Stomach (tissue), 9 donors: ENCODE data around the gene ANKRD39. TPM values are rescaled to one million over a fixed set of nuclear protein-coding genes. Genes with fewer than 3 reads are reported as not detected.

ENCODE experiments used
- DNase-seq, 2 donors: peaks; one replicate each; pipeline versions ENCODE4 v3.0.0 to v3.0.0-alpha.2; 2013 to 2019
- H3K27ac ChIP-seq, 5 donors: fragments of 200-600 bp in 4 of 5; sonication (generic) in 4 of 5; one replicate each; pipeline ENCODE4 v1.5.1; 2013 to 2019; ENCODE audit warnings: mild to moderate bottlenecking in 1 of 5, moderate library complexity in 1 of 5
- H3K27me3 ChIP-seq, 3 donors: fragments of 200-600 bp; sonication (generic); one replicate each; pipeline ENCODE4 v1.5.1; 2017 to 2019; ENCODE audit warnings: mixed run types in 1 of 3
- H3K36me3 ChIP-seq, 4 donors: fragments of 200-600 bp; sonication (generic); 1 replicate in 3 of 4; 2 replicates in 1 of 4; pipeline ENCODE4 v1.5.1; 2016 to 2019
- H3K4me1 ChIP-seq, 4 donors: fragments of 200-600 bp; sonication (generic); one replicate each; pipeline ENCODE4 v1.5.1; 2016 to 2019
- H3K4me3 ChIP-seq, 4 donors: fragments of 200-600 bp; sonication (generic) in 3 of 4; one replicate each; pipeline ENCODE4 v1.5.1; 2016 to 2019; ENCODE audit warnings: mild to moderate bottlenecking in 1 of 4
- H3K9me3 ChIP-seq, 4 donors: fragments of 200-600 bp; sonication (generic); one replicate each; pipeline ENCODE4 v1.5.1; 2016 to 2019
- EP300 ChIP-seq: sonication (generic); formaldehyde crosslinking; IDR thresholded peaks from one replicate; pipeline ENCODE4 v1.6.1; 2017; ENCODE audit warnings: antibody characterized with exemption
- POLR2A ChIP-seq, 4 donors: fragments of 450-650 bp; IDR thresholded peaks; one replicate each; pipeline ENCODE4 v1.6.1; 2016; ENCODE audit warnings: antibody characterized with exemption in 4 of 4, control low read depth in 2 of 4, mild to moderate bottlenecking in 1 of 4, moderate library complexity in 1 of 4
- POLR2AphosphoS5 ChIP-seq, 3 donors: sonication (generic); formaldehyde crosslinking; IDR thresholded peaks; one replicate each; pipeline ENCODE4 v1.6.1; 2016; ENCODE audit warnings: antibody characterized with exemption in 3 of 3
- WGBS, 5 donors: extraction: QIAGEN DNeasy Blood & Tissue Kit in 3 of 5; methylation state at CpG; one replicate each; pipeline versions ENCODE4 v1.1.5 to v1.1.7; 2013 to 2018; 5-methylcytosine and 5-hydroxymethylcytosine counted together
- intact Hi-C: fragments of 100-400 bp; cut with DNase I; formaldehyde crosslinking; loops from one replicate; pipeline ENCODE4 v1.15.1; 2023; ENCODE audit warnings: low total_unique reads
- polyA plus RNA-seq, 3 donors: library from polyadenylated mRNA; stranded (reverse); fragments of 200-250 nt; gene quantifications; one replicate each; pipeline ENCODE4 v1.2.3, GENCODE V29; 2013
- total RNA-seq, 5 donors: library from RNA; depleted of rRNA; stranded (reverse); fragments of >200 nt; gene quantifications; one replicate each; pipeline versions ENCODE4 v1.1.0 to v1.2.3, GENCODE V29; 2014 to 2016
- TF ChIP-seq, protein P1 (sequence below), 7 experiments: fragments of 450-650 bp in 4 of 7; fragments of 200-600 bp in 3 of 7; sonication (generic) in 3 of 7; IDR thresholded peaks; one replicate each; pipeline ENCODE4 v1.5.1; 2016 to 2019; ENCODE audit warnings: antibody characterized with exemption in 7 of 7, control low read depth in 2 of 7, mild to moderate bottlenecking in 1 of 7
- donor health status: healthy with polysubstance abuse.
- donor health status: Bipolar disorder and iron deficiency.
- donor health status: healthy.

The ANKRD39 gene
- total and polyA plus RNA-seq, 8 donors, result 2.8 to 32.1 (median 12.8) TPM

DNA sequence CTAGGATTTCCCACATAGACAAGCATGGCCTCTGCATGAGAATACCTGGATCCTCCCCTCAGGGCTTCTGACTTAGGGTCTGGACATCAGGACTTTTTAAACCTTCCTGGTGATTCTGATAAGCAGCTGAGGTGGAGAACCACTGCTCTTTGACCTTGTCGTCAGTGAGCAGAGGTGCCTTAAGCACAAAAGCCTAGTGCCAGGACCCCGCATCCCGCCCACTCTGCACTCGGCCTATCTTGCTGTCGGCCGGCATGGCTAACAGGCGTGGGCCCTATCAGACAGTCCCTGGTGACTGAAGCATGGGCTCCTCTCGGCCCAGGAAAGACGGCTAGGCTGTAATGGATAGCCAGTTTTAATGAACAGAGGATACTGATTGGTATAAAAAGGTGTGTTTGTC lies 20.2 kb downstream of the ANKRD39 start:
- no peaks in the 10 kb centered on the region for H3K27me3 ChIP-seq
- H3K9me3 ChIP-seq, result no peaks in the 10 kb centered on the region
- H3K4me3 ChIP-seq, result no peak overlapping the region
- H3K4me1 ChIP-seq, result peaks cover 17 to 31% (median 27%) of the 10 kb centered on the region in 4 donors
- H3K27ac ChIP-seq, result no peak overlapping the region
- H3K36me3 ChIP-seq, result peaks cover 5 to 51% (median 43%) of the 10 kb centered on the region in 4 donors
- intact Hi-C loops, result no loop called here
- DNase-seq, result no peak
- 83 to 93% (median 89%) methylated on average over 9 of the region's 9 CpGs for WGBS, 5 donors
- no peak for TF ChIP-seq POLR2AphosphoS5 (IDR thresholded peaks at IDR 0.05)
- TF ChIP-seq EP300, result no peak
- TF ChIP-seq, protein P1, sequence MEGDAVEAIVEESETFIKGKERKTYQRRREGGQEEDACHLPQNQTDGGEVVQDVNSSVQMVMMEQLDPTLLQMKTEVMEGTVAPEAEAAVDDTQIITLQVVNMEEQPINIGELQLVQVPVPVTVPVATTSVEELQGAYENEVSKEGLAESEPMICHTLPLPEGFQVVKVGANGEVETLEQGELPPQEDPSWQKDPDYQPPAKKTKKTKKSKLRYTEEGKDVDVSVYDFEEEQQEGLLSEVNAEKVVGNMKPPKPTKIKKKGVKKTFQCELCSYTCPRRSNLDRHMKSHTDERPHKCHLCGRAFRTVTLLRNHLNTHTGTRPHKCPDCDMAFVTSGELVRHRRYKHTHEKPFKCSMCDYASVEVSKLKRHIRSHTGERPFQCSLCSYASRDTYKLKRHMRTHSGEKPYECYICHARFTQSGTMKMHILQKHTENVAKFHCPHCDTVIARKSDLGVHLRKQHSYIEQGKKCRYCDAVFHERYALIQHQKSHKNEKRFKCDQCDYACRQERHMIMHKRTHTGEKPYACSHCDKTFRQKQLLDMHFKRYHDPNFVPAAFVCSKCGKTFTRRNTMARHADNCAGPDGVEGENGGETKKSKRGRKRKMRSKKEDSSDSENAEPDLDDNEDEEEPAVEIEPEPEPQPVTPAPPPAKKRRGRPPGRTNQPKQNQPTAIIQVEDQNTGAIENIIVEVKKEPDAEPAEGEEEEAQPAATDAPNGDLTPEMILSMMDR (IDR thresholded peaks at IDR 0.05), result no peak
- TF ChIP-seq POLR2A (IDR thresholded peaks at IDR 0.05), result no peak

DNA sequence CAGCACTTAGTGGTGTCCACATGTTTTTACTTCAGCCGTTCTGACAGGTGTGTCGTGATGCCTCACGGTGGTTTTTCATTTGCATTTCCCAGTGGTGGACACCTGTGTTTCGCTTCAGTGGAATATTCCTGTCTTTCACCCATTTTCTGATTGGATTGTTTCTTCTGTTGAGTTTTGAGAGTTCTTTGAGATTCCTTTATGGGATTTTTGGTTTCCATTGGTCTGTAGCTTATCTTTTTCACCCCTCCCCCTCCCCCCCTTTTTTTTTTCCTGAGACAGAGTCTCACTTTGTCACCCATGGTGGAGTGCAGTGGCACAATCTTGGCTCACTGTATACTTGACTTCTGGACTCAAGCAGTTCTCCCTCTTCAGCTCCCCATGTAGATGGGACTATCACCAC lies 22.0 kb downstream of the ANKRD39 start:
- Histone ChIP-seq H3K27me3 (no peaks in the 10 kb centered on the region), H3K4me1 (peaks cover 21 to 46% (median 41%) of the 10 kb centered on the region in 4 donors), H3K9me3 (no peaks in the 10 kb centered on the region), H3K36me3 (peaks cover 18 to 69% (median 60%) of the 10 kb centered on the region in 4 donors), H3K4me3 (no peak overlapping the region), H3K27ac (no peak overlapping the region)
- intact Hi-C loops, result no loop called here
- 77 to 96% (median 85%) methylated on average over 4 of the region's 4 CpGs for WGBS, 5 donors
- DNase-seq, result no peak
- TF ChIP-seq, protein P1 (IDR thresholded peaks at IDR 0.05), result no peak
- no peak for TF ChIP-seq POLR2AphosphoS5 (IDR thresholded peaks at IDR 0.05)
- no peak for TF ChIP-seq EP300
- no peak for TF ChIP-seq POLR2A (IDR thresholded peaks at IDR 0.05)

DNA sequence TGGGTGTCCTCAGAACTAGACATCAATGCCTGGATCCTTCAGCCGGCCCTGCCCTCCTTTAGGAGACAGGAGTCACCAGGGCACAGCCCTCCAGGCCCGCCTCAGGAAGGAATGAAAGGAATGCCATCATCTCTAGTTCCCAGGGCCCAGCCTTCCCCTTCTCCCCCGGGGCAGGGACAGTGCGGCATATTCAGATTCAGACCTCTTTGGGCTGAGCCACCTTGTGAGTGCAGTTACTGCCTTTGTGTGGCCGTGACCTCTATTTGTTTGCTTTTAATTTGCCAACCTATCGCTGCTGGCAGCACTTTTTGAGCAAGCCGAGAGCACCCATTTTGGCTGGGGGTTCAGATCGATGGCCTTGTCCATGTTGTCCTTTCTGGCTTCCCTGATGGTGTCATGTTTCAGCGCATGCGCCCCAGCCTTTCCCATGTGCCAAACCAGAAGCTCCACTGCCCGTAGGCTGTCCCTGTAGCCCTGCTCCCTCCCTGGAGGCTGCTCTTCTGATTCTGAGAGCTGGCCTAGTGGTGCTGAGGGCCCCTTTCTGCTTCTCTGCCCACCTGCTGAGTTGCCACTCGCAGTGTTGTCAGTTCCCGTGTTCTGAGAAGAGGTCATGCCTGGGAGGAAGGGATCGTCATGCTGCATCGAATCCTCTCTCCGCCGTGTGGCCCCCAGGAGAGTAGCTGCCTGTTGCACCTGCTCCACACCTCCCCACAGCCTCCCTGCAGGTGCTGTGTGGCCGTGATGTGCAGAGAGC lies 24.9 kb downstream of the ANKRD39 start:
- 40 to 55% (median 44%) methylated on average over 18 of the region's 18 CpGs for WGBS, 5 donors
- Histone ChIP-seq H3K9me3 (no peaks in the 10 kb centered on the region), H3K27ac (peak overlapping the region; percentile 5 to 55 (median 43)), H3K4me3 (no peak overlapping the region), H3K4me1 (peaks cover 11 to 30% (median 23%) of the 10 kb centered on the region in 4 donors), H3K36me3 (peaks cover 47 to 82% (median 79%) of the 10 kb centered on the region in 4 donors), H3K27me3 (no peaks in the 10 kb centered on the region)
- DNase-seq, result peak; percentile 86 to 89
- intact Hi-C loops, result no loop called here
- TF ChIP-seq, protein P1 (IDR thresholded peaks at IDR 0.05), result no peak
- no peak for TF ChIP-seq POLR2A (IDR thresholded peaks at IDR 0.05)
- peak in 1 of 3 donors; percentile 29 for TF ChIP-seq POLR2AphosphoS5 (IDR thresholded peaks at IDR 0.05)

- Histone ChIP-seq H3K36me3 (peaks cover 53 to 82% (median 80%) of the 10 kb centered on the region in 4 donors), H3K27ac (peak overlapping the region; percentile 5 to 55 (median 43)), H3K4me3 (no peak overlapping the region), H3K4me1 (peaks cover 11 to 30% (median 23%) of the 10 kb centered on the region in 4 donors), H3K27me3 (no peaks in the 10 kb centered on the region), H3K9me3 (no peaks in the 10 kb centered on the region)
- TF ChIP-seq, protein P1 (IDR thresholded peaks at IDR 0.05), result no peak
- TF ChIP-seq EP300 (no peak), POLR2A (IDR thresholded peaks at IDR 0.05) (no peak), POLR2AphosphoS5 (IDR thresholded peaks at IDR 0.05) (no peak)
- 73 to 84% (median 76%) methylated on average over 11 of the region's 11 CpGs for WGBS, 5 donors
- intact Hi-C loops, result no loop called here
- DNase-seq, result no peak
Observed at GRCh38 chr2:96832408-96832753, 25.4 kb downstream of the ANKRD39 start.
